ENCODE results near the gene FNDC3B. TPM values are rescaled to one million over a fixed set of nuclear protein-coding genes. Genes with fewer than 3 reads are reported as not detected.

Gene FNDC3B
- total and polyA plus RNA-seq, 2 donors from 2014 or later: 11.8 to 185 TPM

- intact Hi-C loops (cut with DNase I): no loop called here
- FAIRE-seq: no peak
Measured at GRCh38 chr3:172107403-172107802, 68.0 kb downstream of the FNDC3B start.

DNA sequence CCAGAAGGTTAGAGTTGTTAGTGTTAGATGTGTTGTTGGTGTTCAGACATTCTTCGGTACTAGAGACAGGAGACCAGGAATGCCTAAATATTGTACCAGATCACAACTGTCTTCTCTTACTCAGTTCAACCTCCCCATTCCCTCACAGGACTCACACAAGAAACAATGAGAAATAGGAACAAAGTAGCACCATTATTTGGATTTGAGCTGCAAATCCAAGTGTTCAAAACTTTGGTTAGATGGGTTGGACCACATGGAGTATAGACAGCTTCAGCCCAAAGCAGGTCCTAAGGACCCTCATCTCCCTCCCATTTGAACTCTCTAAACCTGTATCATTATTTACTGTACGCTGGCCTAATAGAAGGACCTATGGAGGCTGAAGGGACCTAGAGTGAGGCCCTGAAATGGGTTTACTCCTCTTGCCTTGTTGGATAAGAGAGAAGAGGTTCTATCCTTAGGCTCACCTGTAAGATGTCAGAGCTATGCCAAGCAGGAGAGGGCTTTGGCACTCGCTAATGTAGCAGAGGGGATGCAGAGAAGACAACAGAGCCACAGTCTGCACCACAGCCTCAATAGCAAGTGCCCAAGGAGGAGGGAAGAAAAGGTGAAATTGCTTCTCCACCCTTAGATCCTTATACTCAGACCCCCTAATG is 70.9 kb downstream of the FNDC3B start:
- Histone ChIP-seq H3K9ac (ENCODE audit: low read length in 3 of 3) (no peak overlapping the region), H3K27ac (ENCODE audit: low read depth in 2 of 2, low read length in 2 of 2) (no peak overlapping the region), H3K9me3 (ENCODE audit: control insufficient read depth in 2 of 3, insufficient read depth in 1 of 3, low read length in 3 of 3) (no peaks in the 10 kb centered on the region), H3K4me1 (ENCODE audit: control insufficient read depth in 2 of 3, insufficient read depth in 2 of 3, low read depth in 1 of 3, low read length in 3 of 3) (peaks cover 0 to 6% (median 0%) of the 10 kb centered on the region in 3 donors), H3K27me3 (ENCODE audit: control insufficient read depth, insufficient read depth, low read length) (no peaks in the 10 kb centered on the region), H3K4me3 (ENCODE audit: low read length in 3 of 3) (no peak overlapping the region), H3K36me3 (ENCODE audit: control insufficient read depth in 2 of 3, insufficient read depth in 3 of 3, low read length in 3 of 3) (peaks cover 0 to 18% (median 10%) of the 10 kb centered on the region in 3 donors)
- no peak for TF ChIP-seq CTCF (IDR thresholded peaks at IDR 0.05; ENCODE audit: borderline replicate concordance, extremely low read depth, insufficient read depth)
- no peak for FAIRE-seq
- DNase-seq: no peak
- intact Hi-C loops (cut with DNase I): no loop called here

More at GRCh38 chr3:172107403-172107802, 68.0 kb downstream of the FNDC3B start:
- H3K9ac ChIP-seq (ENCODE audit: low read length in 3 of 3): no peak overlapping the region
- peaks cover 0 to 2% (median 2%) of the 10 kb centered on the region in 3 donors for H3K36me3 ChIP-seq (ENCODE audit: control insufficient read depth in 2 of 3, insufficient read depth in 3 of 3, low read length in 3 of 3)
- H3K27me3 ChIP-seq (ENCODE audit: control insufficient read depth, insufficient read depth, low read length): no peaks in the 10 kb centered on the region
- peaks cover 0 to 21% (median under 1%) of the 10 kb centered on the region in 3 donors for H3K4me1 ChIP-seq (ENCODE audit: control insufficient read depth in 2 of 3, insufficient read depth in 2 of 3, low read depth in 1 of 3, low read length in 3 of 3)
- H3K4me3 ChIP-seq (ENCODE audit: low read length in 3 of 3): no peak overlapping the region
- TF ChIP-seq CTCF (IDR thresholded peaks at IDR 0.05; ENCODE audit: borderline replicate concordance, extremely low read depth, insufficient read depth): no peak
- H3K9me3 ChIP-seq (ENCODE audit: control insufficient read depth in 2 of 3, insufficient read depth in 1 of 3, low read length in 3 of 3): no peaks in the 10 kb centered on the region
- H3K27ac ChIP-seq (ENCODE audit: low read depth in 2 of 2, low read length in 2 of 2): no peak overlapping the region
- DNase-seq: no peak

- H3K36me3 ChIP-seq (ENCODE audit: control insufficient read depth in 2 of 3, insufficient read depth in 3 of 3, low read length in 3 of 3): peaks cover 0 to 23% (median 15%) of the 10 kb centered on the region in 3 donors
- no peak overlapping the region for H3K4me3 ChIP-seq (ENCODE audit: low read length in 3 of 3)
- FAIRE-seq (no peak), DNase-seq (no peak)
- no peak for TF ChIP-seq CTCF (IDR thresholded peaks at IDR 0.05; ENCODE audit: borderline replicate concordance, extremely low read depth, insufficient read depth)
- intact Hi-C loops (cut with DNase I): no loop called here
- H3K9me3 ChIP-seq (ENCODE audit: control insufficient read depth in 2 of 3, insufficient read depth in 1 of 3, low read length in 3 of 3): no peaks in the 10 kb centered on the region
- no peaks in the 10 kb centered on the region for H3K27me3 ChIP-seq (ENCODE audit: control insufficient read depth, insufficient read depth, low read length)
- no peak overlapping the region for H3K27ac ChIP-seq (ENCODE audit: low read depth in 2 of 2, low read length in 2 of 2)
- peaks cover 0 to 6% (median 0%) of the 10 kb centered on the region in 3 donors for H3K4me1 ChIP-seq (ENCODE audit: control insufficient read depth in 2 of 3, insufficient read depth in 2 of 3, low read depth in 1 of 3, low read length in 3 of 3)
- no peak overlapping the region for H3K9ac ChIP-seq (ENCODE audit: low read length in 3 of 3)
Measured at GRCh38 chr3:172111163-172111562, 71.8 kb downstream of the FNDC3B start.
